ENCODE results near the gene TP73. TPM values are rescaled to one million over a fixed set of nuclear protein-coding genes. Genes with fewer than 3 reads are reported as not detected.

TP73 gene
- total RNA-seq, 2 donors from 2014 or later: 0.26 to 13.5 TPM

- WGBS, 2 donors: 75 to 81% methylated on average over 2 of the region's 2 CpGs
- H3K36me3 ChIP-seq (replicated peaks in 1 of 2; ENCODE audit: insufficient read depth in 1 of 2, low read depth in 2 of 2): no peaks in the 10 kb centered on the region
- no peak for ATAC-seq
- no peak for DNase-seq
- H3K27ac ChIP-seq: no peak overlapping the region
- intact Hi-C loops (cut with DNase I): no loop called here
- TF ChIP-seq CTCF (IDR thresholded peaks at IDR 0.05) (no peak), POLR2A (IDR thresholded peaks at IDR 0.05) (no peak)
- no peaks in the 10 kb centered on the region for H3K27me3 ChIP-seq
- H3K4me1 ChIP-seq: no peaks in the 10 kb centered on the region
- no peak overlapping the region for H3K4me3 ChIP-seq
- no peaks in the 10 kb centered on the region for H3K9me3 ChIP-seq
Measured at GRCh38 chr1:3660704-3661103, 8.4 kb downstream of the TP73 start.

GRCh38 chr1:3661631-3662030 lies 9.3 kb downstream of the TP73 start:
- Histone ChIP-seq H3K36me3 (replicated peaks in 1 of 2; ENCODE audit: insufficient read depth in 1 of 2, low read depth in 2 of 2) (no peaks in the 10 kb centered on the region), H3K4me3 (no peak overlapping the region), H3K27ac (no peak overlapping the region), H3K27me3 (no peaks in the 10 kb centered on the region), H3K4me1 (no peaks in the 10 kb centered on the region), H3K9me3 (no peaks in the 10 kb centered on the region)
- ATAC-seq (no peak), DNase-seq (no peak)
- WGBS, 2 donors: 93 to 95% methylated on average over 4 of the region's 4 CpGs
- no peak for TF ChIP-seq CTCF (IDR thresholded peaks at IDR 0.05)
- intact Hi-C loops (cut with DNase I): no loop called here

- TF ChIP-seq CTCF (IDR thresholded peaks at IDR 0.05) (no peak), POLR2A (IDR thresholded peaks at IDR 0.05) (no peak)
- ATAC-seq: no peak
- H3K4me3 ChIP-seq: no peak overlapping the region
- no peaks in the 10 kb centered on the region for H3K27me3 ChIP-seq
- no peaks in the 10 kb centered on the region for H3K9me3 ChIP-seq
- intact Hi-C loops (cut with DNase I): no loop called here
- no peak overlapping the region for H3K27ac ChIP-seq
- DNase-seq: peak in 1 of 4 donors; percentile 7
- H3K36me3 ChIP-seq (replicated peaks in 1 of 2; ENCODE audit: insufficient read depth in 1 of 2, low read depth in 2 of 2): no peaks in the 10 kb centered on the region
- H3K4me1 ChIP-seq: no peaks in the 10 kb centered on the region
- 79 to 89% methylated on average over 14 to 16 of the region's 16 CpGs for WGBS, 2 donors
Measured at GRCh38 chr1:3662080-3662671, 9.9 kb downstream of the TP73 start.

GRCh38 chr1:3663999-3664699 lies 11.8 kb downstream of the TP73 start:
- intact Hi-C loops (cut with DNase I): no loop called here
- ATAC-seq (no peak), DNase-seq (peak in 1 of 4 donors; percentile 10)
- no peaks in the 10 kb centered on the region for H3K36me3 ChIP-seq (replicated peaks in 1 of 2; ENCODE audit: insufficient read depth in 1 of 2, low read depth in 2 of 2)
- no peaks in the 10 kb centered on the region for H3K9me3 ChIP-seq
- no peak overlapping the region for H3K4me3 ChIP-seq
- no peaks in the 10 kb centered on the region for H3K27me3 ChIP-seq
- WGBS, 2 donors: 83 to 87% methylated on average over 5 to 14 of the region's 14 CpGs
- H3K27ac ChIP-seq: no peak overlapping the region
- H3K4me1 ChIP-seq: peaks cover 8% of the 10 kb centered on the region
- TF ChIP-seq CTCF (IDR thresholded peaks at IDR 0.05): no peak
- no peak for TF ChIP-seq POLR2A (IDR thresholded peaks at IDR 0.05)
